ENCODE data around the gene RNU5D-1.

DNA sequence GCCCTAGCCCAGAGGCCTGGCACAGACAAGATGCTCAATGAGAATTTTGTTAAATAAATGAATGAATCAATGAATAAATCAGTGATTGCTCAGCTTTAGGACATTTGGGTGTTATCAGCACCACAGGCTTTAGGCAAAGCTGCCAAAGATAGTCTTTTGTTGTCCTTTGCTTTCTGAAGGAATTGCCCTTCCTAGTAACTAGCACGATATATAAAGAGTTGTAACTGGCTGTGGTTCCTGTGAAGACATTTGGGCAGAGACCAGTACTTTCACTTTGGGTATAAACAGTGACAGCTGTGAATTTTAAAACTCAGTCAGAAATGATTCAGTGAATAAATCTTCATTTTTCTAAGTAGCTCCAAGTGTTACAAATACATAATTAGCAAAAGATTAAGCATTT lies 13.3 kb downstream of the RNU5D-1 start:
- TF ChIP-seq, protein P1, sequence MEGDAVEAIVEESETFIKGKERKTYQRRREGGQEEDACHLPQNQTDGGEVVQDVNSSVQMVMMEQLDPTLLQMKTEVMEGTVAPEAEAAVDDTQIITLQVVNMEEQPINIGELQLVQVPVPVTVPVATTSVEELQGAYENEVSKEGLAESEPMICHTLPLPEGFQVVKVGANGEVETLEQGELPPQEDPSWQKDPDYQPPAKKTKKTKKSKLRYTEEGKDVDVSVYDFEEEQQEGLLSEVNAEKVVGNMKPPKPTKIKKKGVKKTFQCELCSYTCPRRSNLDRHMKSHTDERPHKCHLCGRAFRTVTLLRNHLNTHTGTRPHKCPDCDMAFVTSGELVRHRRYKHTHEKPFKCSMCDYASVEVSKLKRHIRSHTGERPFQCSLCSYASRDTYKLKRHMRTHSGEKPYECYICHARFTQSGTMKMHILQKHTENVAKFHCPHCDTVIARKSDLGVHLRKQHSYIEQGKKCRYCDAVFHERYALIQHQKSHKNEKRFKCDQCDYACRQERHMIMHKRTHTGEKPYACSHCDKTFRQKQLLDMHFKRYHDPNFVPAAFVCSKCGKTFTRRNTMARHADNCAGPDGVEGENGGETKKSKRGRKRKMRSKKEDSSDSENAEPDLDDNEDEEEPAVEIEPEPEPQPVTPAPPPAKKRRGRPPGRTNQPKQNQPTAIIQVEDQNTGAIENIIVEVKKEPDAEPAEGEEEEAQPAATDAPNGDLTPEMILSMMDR (IDR thresholded peaks at IDR 0.05 in 8 of 11, conservative IDR thresholded peaks at IDR 0.05 in 3 of 11), result no peak
- no peak for TF ChIP-seq POLR2A (IDR thresholded peaks at IDR 0.05)
- no peak for TF ChIP-seq POLR2AphosphoS5 (IDR thresholded peaks at IDR 0.05)

Measured in spleen (tissue), 7 donors.